ENCODE data around the gene FBXW8.

DNA sequence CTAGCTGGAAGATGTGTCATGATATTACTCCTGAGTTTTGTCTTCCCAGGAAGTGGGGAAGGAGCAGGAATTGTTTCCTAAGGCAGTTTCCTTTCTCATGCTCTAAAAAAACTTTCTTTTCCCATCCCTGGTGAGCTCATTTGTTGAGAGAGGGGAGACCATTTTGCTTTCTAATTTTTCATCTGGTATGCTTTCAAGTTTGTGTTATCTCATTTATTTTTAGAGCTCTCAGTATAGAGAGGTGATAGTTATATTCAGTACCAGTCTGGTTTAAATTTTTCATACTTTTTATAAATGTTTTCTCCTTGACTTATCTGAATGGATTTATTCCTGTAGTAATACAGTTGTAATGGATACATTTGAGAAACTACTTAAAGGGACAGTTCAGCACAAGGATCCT lies 79.6 kb downstream of the FBXW8 start:
- TF ChIP-seq, protein P1, sequence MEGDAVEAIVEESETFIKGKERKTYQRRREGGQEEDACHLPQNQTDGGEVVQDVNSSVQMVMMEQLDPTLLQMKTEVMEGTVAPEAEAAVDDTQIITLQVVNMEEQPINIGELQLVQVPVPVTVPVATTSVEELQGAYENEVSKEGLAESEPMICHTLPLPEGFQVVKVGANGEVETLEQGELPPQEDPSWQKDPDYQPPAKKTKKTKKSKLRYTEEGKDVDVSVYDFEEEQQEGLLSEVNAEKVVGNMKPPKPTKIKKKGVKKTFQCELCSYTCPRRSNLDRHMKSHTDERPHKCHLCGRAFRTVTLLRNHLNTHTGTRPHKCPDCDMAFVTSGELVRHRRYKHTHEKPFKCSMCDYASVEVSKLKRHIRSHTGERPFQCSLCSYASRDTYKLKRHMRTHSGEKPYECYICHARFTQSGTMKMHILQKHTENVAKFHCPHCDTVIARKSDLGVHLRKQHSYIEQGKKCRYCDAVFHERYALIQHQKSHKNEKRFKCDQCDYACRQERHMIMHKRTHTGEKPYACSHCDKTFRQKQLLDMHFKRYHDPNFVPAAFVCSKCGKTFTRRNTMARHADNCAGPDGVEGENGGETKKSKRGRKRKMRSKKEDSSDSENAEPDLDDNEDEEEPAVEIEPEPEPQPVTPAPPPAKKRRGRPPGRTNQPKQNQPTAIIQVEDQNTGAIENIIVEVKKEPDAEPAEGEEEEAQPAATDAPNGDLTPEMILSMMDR (IDR thresholded peaks at IDR 0.05): no peak
- TF ChIP-seq POLR2A (IDR thresholded peaks at IDR 0.05): no peak
